NCI-H1930 (cell line): ENCODE measurements around the gene KCNK7.
A peak's percentile ranks its signal among the peaks of the same experiment; 100 is the strongest.

ENCODE experiments used
- DNase-seq, 2 experiments: peaks; one replicate each; lab custom pipeline; 2025; lab: John Stamatoyannopoulos, UW

Gene KCNK7

GRCh38 chr11:65556470-65557279, 38.9 kb downstream of the KCNK7 start:
- DNase-seq, result no peak

DNA sequence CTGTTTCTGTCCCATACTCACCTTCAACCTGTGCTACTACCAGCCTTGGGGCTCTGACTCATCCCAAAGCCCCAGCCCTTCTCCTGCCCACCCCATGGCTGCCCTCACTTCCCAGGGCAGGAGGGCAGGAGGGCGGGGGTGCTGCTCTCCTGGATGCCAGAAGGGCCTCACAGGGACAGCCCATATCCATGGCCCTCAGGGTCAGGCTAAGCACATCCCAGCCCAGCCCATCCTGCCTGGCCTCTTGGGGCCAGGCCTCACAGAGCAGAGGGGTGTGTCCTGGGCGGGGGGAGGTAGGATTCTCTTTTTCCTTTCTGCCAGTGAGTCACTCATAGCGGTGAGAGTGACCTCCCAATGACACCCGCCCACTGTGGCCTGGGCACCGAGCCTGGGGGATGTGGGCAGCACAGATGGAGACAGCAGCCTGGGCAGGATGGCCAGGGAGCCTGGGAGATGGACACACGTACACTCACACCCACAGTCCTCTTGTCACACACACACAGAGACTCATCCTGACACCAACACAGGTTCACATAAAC, 39.8 kb downstream of the KCNK7 start:
- DNase-seq, result no peak

GRCh38 chr11:65554842-65555430, 40.7 kb downstream of the KCNK7 start:
- no peak for DNase-seq

DNA sequence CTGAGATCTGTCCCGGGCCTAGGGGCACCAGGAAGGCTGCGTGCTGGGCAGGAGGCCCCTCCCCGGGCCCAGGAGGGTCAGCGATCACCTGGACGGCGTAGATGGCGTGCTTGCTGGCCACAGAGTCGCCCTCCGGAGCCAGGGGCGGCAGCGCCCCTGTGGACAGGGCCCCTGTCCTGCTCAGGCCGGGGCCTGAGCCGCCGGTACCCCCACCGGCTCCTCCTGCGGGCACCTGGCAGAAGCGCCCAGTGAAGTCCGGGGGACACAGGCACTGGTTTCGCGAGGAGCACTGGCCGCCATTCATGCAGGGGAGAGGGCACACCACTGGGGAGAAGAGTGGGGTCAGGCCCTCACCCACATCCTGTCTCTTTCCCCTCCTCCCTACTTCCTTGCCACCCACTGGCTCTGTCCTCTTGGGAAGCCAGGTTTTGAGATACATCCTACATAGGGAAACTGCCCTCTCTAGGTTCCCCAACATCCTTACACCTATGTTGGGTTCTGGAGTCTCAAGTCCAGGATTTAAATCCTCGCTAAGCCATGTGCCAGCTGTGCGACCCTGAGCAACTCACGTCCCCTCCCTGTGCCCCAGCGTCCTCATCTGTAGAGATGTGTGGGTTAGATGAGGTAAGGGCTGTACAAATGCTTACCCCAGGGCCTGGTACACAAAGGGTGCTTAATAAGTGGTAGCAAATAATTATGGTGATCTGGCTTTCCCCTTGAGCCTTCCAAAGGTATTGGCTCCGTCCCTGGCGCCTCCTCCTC, 41.4 kb downstream of the KCNK7 start:
- no peak for DNase-seq

DNA sequence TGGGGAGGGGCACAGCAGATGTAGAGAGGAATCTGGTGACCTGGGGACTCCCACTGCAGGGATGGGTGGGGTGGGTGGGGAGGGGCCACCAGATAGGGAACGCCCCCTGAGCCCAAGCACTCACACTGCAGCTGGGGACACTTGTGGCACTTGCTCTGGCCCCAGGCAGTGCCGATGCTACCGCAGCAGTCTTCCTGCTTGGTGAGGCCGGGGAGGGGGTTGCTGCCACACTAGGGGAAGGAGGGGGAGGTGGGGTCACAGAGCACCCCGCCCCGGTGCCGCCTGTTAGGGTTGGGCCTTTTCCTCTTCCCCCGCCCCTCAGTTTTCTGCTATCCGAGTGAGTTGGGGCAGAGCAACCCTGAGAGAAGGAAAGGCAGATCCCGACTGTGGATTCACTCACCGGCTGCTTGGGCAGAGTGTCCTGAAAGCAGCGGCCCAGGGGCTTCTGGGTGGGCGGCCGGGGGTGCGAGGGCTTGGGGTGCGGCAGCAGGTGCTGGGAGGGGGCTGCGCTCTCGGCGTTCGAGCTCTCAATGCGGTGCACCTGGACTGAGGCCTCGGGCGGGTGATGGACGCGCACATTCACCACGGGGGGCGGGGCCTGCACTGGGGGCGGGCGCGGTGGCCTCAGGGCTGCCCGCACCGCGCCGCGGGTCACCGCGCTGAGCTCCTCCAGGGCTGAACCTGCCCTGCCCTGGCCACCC, 42.1 kb downstream of the KCNK7 start:
- DNase-seq, result no peak

GRCh38 chr11:65552388-65552951, 43.1 kb downstream of the KCNK7 start:
- no peak for DNase-seq

DNA sequence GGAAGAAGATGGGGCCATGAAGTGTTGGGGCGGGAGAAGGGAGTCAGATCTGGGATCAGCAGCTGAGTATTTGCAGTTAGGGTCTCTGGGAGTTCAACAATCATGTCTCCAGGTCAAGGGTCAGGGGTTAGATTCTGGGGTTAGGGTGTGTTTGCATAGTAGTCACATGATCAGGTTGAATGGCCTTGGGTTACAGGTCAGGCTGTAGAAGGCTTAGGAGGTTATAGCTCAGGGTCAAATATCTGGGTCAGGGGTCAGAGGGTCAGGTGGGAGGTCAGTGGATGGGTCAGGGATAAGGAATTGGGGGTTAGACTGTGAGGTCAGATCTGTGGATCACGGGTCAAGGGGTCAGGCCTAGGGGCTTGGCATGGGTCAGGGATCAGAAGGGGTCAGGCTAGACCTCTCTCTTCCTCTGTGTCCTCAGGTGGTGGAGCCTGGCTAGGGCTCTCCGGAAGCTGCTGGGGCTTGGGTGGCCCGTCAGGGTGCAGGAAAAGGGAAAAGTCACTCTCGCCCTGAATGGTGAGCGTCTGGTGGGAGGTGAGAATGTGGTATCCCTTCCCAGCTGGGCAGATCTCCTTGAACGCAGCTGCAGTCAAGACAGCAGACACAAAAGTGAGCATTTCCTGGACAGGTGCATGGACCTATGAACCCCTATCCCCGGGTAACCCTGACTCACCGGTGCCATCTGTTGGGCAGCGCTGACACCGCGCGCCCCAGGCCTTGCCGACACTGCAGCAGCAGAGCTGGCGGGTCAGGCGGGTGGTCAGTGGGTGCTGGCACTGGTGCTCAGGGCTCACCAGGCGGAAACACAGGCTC, 43.8 kb downstream of the KCNK7 start:
- peak; percentile 25 to 28 for DNase-seq

GRCh38 chr11:65549096-65549495, 46.5 kb downstream of the KCNK7 start:
- DNase-seq, result no peak

DNA sequence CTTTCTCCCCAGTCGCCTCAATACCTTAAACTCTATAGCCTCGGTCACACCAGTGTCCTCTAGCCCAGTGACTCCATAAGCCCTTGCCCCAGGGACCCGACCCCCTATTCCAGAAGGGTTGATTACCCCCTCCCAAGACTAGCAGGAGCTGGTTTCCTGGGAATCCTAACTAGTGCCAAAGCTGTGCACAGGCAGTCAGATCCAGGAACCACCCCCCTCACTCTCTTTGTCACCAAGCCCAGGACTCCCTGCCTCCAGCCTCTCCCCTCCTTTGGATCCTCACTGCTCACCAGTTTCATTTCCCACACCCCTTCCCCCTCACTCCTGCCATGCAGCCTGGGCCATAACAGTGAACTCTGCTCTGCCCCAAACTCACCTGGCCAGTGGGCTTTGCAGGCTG, 47.2 kb downstream of the KCNK7 start:
- no peak for DNase-seq

- no peak for DNase-seq
These were observed 48.0 kb downstream of the KCNK7 start for GRCh38 chr11:65547446-65548125.

DNA sequence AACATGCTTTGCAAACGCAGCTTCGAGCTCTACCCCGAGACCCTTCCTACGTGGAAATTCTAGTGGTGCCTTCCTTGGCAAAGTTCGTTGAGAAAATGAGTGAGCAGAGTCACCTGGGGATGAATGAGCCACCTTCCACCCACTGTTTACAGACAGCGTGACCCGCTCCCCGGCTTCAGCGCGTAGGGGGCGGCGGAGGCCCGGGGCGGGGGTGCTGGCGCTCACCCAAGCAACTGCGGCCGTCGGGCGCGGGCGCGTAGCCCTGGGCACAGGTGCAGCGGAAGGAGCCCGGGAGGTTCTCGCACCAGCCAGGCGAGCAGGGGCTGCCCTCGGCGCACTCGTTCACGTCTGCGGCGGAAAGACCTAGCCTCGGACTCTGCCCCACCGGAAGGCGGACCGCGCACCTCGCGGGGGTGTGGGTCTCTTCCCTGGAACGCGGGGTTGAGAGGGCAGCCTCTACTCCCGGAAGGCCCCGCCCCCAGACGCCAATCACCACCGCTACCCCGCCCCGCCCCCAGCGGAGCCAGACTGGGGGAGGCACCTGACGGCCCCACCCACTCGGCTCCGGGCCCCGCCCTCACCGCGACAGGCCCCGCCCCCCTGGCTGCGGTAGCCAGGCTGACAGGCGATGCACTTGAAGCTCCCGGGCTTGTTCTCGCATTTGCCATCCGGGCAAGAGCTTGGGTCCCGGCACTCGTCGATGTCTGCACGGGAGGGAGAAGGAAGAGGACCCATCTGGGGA, 49.2 kb downstream of the KCNK7 start:
- DNase-seq, result peak; percentile 78 to 79

- DNase-seq, result no peak
These were observed 49.8 kb downstream of the KCNK7 start for GRCh38 chr11:65545853-65546216.
